GM12874 (cell line): ENCODE measurements around the gene CDC42.

Experiments
- TF ChIP-seq, protein P1 (sequence below): IDR thresholded peaks from 2 replicates; pipeline ENCODE4 v1.5.1; 2011; ENCODE audit warnings: low read depth, mild to moderate bottlenecking, control low read depth, low read length, moderate library complexity; ENCODE audit not compliant: insufficient read depth

Gene CDC42

DNA sequence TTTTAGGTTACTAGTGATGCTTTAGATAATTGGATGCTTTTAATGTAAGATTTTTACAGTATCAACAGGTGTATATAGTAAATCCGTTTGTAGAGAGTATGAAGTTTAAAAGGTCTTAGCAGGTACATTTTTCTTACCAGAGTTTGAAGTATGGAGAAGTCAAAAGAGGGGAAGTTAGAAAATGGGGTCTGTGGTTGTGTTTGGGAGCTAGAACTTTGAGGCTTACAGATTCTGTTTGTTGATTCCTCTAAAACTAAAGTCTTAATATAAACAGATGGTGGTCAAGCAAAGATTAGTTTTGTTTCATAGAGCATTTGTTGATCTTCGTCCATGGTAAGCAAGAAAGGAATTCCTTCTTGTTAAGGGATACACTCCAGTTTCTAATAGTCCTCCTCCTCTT, 35.8 kb downstream of the CDC42 start:
- TF ChIP-seq, protein P1, sequence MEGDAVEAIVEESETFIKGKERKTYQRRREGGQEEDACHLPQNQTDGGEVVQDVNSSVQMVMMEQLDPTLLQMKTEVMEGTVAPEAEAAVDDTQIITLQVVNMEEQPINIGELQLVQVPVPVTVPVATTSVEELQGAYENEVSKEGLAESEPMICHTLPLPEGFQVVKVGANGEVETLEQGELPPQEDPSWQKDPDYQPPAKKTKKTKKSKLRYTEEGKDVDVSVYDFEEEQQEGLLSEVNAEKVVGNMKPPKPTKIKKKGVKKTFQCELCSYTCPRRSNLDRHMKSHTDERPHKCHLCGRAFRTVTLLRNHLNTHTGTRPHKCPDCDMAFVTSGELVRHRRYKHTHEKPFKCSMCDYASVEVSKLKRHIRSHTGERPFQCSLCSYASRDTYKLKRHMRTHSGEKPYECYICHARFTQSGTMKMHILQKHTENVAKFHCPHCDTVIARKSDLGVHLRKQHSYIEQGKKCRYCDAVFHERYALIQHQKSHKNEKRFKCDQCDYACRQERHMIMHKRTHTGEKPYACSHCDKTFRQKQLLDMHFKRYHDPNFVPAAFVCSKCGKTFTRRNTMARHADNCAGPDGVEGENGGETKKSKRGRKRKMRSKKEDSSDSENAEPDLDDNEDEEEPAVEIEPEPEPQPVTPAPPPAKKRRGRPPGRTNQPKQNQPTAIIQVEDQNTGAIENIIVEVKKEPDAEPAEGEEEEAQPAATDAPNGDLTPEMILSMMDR, result no peak

DNA sequence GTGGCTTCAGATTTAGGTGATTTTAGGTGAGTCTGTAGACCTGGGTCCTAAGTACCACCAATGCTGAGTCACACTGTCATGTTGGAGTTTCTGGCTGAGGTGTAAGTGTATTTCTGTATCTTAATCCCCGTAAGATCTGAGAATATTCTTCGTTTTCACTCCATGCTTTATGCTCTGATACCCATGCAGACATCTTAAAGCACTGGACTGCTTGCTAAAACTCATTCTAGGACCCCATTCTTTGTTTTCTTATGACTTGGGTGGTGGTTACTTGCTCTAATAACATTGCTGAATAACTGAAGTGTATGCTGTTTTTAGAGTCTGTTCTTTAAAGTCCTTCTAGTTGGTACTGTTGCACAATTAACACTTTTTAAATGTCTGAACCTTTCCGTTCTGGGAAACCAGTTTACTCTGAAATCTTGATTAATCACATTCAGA, 36.6 kb downstream of the CDC42 start:
- TF ChIP-seq, protein P1, result no peak

DNA sequence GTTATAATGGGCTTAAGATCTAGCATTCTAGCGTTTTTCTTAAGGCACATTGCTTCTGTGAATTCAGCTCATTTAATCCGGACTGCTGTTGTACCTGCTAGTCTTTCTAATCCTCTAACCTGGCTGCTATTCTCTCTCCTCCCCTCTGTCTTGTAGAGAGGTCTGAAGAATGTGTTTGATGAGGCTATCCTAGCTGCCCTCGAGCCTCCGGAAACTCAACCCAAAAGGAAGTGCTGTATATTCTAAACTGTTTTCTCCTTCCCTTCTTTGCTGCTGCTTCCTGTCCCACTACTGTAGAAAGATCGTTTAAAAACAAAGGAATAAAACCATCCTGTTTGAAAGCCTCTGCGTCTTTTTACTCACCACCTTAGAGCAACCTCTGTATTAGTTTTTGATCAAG, 37.3 kb downstream of the CDC42 start:
- TF ChIP-seq, protein P1, result no peak

DNA sequence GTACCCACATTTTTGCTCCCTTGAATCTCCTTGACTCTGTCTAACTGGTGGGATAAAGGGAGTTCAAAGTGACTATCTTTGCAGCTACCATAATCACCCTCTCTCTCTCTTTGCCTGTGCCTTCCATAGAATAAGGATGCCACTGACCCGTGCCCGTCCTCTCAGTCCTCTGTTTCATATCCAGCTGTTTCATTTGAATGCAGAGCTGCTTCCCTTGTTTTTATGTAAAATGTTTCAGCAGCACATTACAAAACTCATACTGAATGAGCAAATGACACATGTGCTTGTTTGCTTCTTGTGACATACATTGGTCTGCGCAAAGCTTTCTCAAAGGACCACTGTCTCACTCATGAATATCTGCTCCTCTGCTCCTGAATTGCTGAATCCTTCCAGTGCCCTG, 38.4 kb downstream of the CDC42 start:
- TF ChIP-seq, protein P1, result no peak

DNA sequence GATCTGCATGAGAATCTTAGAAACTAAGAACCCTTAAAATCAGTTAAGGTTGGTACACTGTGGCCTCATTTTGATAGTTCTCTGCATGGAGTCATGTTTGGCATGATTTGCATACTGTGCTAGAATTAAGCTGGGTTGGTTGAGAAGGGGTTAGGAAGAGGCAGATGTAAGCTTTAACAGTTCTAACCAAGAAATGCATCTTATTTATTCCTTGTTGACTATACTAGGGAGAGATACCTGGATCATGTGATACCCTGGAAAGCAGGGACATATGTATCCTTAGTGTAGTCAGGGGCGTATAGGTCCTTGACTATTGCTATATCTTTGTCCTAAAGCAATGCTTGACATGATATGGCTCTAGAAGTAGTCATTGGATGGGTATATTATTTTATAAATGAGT, 41.0 kb downstream of the CDC42 start:
- TF ChIP-seq, protein P1, result no peak

DNA sequence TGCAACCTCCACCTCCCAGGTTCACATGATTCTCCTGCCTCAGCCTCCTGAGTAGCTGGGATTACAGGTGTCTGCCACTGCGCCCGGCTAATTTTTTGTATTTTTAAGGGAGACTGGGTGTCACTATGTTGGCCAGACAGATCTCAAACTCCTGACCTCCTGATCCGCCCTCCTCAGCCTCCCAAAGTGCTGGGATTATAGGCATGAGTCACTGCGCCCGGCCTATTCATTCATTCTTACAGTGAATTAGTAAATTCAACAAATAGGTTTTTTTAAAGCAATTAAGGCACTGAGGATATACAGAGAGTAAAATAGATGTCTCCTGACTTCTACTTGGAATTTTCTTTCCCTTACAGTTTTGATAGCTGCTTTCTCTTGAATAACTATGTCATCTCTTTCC, 43.5 kb downstream of the CDC42 start:
- TF ChIP-seq, protein P1, result no peak

DNA sequence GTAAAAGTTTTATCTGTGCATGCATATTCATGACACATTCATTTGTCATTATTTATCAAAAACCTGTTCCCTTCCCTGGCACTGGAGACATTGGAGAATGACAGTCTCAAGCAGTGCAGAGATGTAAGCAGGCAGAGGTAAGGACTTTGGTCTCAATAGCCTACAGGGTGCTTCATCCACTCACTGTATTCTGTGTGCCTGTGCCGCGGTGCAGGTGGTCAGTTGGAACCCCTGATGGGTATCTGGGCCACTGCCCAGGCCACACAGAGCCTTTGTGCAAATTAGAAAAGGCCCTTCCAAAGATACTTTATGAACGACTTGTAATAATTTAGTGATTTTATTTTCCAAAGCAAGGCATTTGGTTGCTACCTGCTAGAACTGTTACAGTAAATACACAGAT, 44.0 kb downstream of the CDC42 start:
- TF ChIP-seq, protein P1, result no peak

DNA sequence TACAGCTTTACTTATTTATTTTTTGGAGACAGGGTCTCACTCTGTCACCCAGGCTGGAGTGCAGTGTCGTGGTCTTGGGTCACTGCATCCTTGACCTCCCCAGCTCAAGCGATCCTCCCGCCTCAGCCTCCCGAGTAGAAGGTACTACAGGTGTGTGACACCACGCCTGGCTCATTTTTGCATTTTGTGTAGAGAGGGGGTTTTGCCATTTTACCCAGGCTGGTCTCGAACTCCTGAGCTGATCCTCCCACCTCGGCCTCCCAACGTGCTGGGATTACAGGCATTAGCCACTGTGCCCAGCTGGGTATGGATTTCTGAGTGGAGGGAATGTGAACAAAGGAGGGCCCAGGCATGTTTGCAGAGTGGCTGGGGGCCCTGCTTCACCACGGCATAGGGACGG, 46.2 kb downstream of the CDC42 start:
- TF ChIP-seq, protein P1, result no peak
